ENCODE measurements around the gene YJEFN3.

GRCh38 chr19:19550972-19551852 lies 22.5 kb downstream of the YJEFN3 start:
- no peak for TF ChIP-seq CTCF (IDR thresholded peaks at IDR 0.05)
- TF ChIP-seq EZH2 (IDR thresholded peaks at IDR 0.05): no peak
- no peak for TF ChIP-seq EZH2phosphoT487 (IDR thresholded peaks at IDR 0.05)
